Measurements from ENCODE around the gene C16orf89.
A peak's percentile ranks its signal among the peaks of the same experiment; 100 is the strongest.
"Not testable (repeated sequence)": the region's sequence is repeated elsewhere in the genome, so short reads cannot be mapped to it uniquely, and the experiment has no call there.

C16orf89 gene

DNA sequence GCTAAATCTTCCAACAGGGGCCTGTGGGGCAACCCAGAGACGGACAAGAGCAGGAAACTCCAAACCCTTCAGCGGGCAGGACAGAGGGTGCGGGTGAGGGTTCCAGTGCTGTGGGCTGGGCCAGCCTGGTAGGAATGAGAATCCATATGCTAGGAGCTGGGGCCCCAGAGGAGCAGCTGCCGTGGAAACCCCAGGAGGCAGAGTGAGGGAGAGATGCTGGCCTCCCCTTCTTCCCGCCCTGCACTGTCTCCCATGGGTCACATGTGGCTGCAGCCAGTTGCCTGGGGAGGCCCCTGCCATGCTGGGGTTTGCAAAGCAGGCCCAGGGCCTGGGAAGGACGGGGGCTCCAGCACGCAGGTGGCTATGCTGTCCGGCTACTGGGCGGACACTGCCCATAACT is 27.3 kb upstream of the C16orf89 start:
- H3K9me3 ChIP-seq (ENCODE audit: control extremely low read depth in 1 of 5, control insufficient read depth in 4 of 5, insufficient read depth in 2 of 5, low read depth in 1 of 5, low read length in 4 of 5); POLR2A ChIA-PET; H3K27me3 ChIP-seq (replicated peaks in 2 of 5; ENCODE audit: control insufficient read depth in 4 of 5, insufficient read depth in 5 of 5, low read length in 4 of 5); H3K36me3 ChIP-seq (ENCODE audit: control insufficient read depth in 4 of 4, insufficient read depth in 4 of 4, low read length in 3 of 4); H3K4me3 ChIP-seq (ENCODE audit: control insufficient read depth in 1 of 7, extremely low read depth in 1 of 7, insufficient read depth in 4 of 7, low read depth in 2 of 7, low read length in 6 of 7); DNase-seq; H3K4me1 ChIP-seq (ENCODE audit: control extremely low read depth in 1 of 4, control insufficient read depth in 4 of 4, insufficient read depth in 4 of 4, low read length in 3 of 4); H3K27ac ChIP-seq (ENCODE audit: insufficient read depth in 1 of 2, low read depth in 1 of 2, low read length in 2 of 2, poor library complexity in 1 of 2, severe bottlenecking in 2 of 2): not testable (repeated sequence)
- WGBS (ENCODE audit: insufficient coverage), result 94% methylated on average over 3 of the region's 9 CpGs
- CTCF ChIA-PET, result interaction anchor here (1.5 to 5.6 kb wide), 3 partner anchors 17 to 37 kb away, joined by 4 to 41 read pairs (median 9); no protein-coding TSS in a partner anchor

DNA sequence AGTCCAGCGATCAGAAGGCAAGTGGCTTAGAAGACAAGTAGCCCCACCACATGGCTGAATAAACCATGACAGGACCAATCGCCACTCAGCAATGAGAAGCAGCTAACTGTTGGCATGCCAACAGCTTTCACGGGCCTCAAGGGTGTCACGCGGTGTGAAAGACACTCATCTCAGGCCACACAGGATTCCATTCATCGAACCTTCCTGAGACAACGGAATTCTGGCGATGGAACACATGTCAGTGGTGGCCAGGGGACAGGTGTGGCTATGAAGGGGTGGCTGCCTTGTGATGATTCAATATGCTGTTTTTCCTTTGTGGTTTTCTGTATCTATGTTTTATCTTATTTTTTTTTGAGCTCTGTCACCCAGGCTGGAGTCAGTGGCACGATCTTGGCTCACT is 24.8 kb upstream of the C16orf89 start:
- CTCF ChIA-PET, result interaction anchor here (5.6 kb wide), 1 partner anchor 35 kb away, joined by 41 read pairs; no protein-coding TSS in a partner anchor
- 99% methylated on average over 8 of the region's 9 CpGs for WGBS (ENCODE audit: insufficient coverage)
- H3K27ac ChIP-seq (ENCODE audit: insufficient read depth in 1 of 2, low read depth in 1 of 2, low read length in 2 of 2, poor library complexity in 1 of 2, severe bottlenecking in 2 of 2); H3K4me3 ChIP-seq (ENCODE audit: control insufficient read depth in 1 of 7, extremely low read depth in 1 of 7, insufficient read depth in 4 of 7, low read depth in 2 of 7, low read length in 6 of 7); H3K4me1 ChIP-seq (ENCODE audit: control extremely low read depth in 1 of 4, control insufficient read depth in 4 of 4, insufficient read depth in 4 of 4, low read length in 3 of 4); H3K27me3 ChIP-seq (replicated peaks in 2 of 5; ENCODE audit: control insufficient read depth in 4 of 5, insufficient read depth in 5 of 5, low read length in 4 of 5); DNase-seq; POLR2A ChIA-PET; H3K9me3 ChIP-seq (ENCODE audit: control extremely low read depth in 1 of 5, control insufficient read depth in 4 of 5, insufficient read depth in 2 of 5, low read depth in 1 of 5, low read length in 4 of 5): not testable (repeated sequence)
- peaks cover 0 to 14% (median 6%) of the 10 kb centered on the region in 4 experiments for H3K36me3 ChIP-seq (ENCODE audit: control insufficient read depth in 4 of 4, insufficient read depth in 4 of 4, low read length in 3 of 4)

DNA sequence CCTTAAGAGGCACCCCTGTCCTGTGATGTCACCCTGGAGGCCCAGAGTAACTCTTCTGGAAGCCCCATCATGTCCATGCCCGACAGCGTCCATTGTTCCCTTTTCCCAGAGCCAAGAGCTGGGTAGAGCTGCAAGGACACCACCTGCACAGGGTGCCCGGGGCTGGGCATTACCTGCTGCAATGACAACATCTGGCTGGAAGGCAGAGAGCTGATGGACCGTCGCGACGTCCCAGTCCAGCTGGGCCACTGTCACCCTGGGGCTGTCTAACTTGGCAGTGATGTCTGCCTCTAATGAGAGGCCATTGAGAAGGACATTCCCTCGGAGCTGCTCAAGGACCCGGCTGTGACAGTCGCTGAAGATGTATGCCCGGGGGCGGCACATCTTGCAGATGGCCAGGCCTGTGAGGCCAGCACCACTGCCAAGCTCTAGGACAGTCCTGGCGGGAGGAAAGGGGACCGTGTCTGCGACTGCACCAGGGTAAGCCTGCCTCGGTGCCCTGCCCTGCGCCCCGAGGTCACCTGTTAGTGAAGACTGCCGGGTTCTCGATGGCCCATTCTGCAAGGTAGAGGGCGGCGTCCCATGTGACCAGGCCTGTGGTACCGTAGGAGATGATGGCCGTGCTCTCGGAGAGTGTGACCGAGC is 24.3 kb upstream of the C16orf89 start:
- H3K27me3 ChIP-seq (replicated peaks in 2 of 5; ENCODE audit: control insufficient read depth in 4 of 5, insufficient read depth in 5 of 5, low read length in 4 of 5); H3K9me3 ChIP-seq (ENCODE audit: control extremely low read depth in 1 of 5, control insufficient read depth in 4 of 5, insufficient read depth in 2 of 5, low read depth in 1 of 5, low read length in 4 of 5); H3K4me3 ChIP-seq (ENCODE audit: control insufficient read depth in 1 of 7, extremely low read depth in 1 of 7, insufficient read depth in 4 of 7, low read depth in 2 of 7, low read length in 6 of 7); POLR2A ChIA-PET; DNase-seq; H3K4me1 ChIP-seq (ENCODE audit: control extremely low read depth in 1 of 4, control insufficient read depth in 4 of 4, insufficient read depth in 4 of 4, low read length in 3 of 4); H3K27ac ChIP-seq (ENCODE audit: insufficient read depth in 1 of 2, low read depth in 1 of 2, low read length in 2 of 2, poor library complexity in 1 of 2, severe bottlenecking in 2 of 2): not testable (repeated sequence)
- whole genome bisulfite sequencing (ENCODE audit: insufficient coverage), result 96% methylated on average over 24 of the region's 26 CpGs
- H3K36me3 ChIP-seq (ENCODE audit: control insufficient read depth in 4 of 4, insufficient read depth in 4 of 4, low read length in 3 of 4), result peaks cover 0 to 17% (median 6%) of the 10 kb centered on the region in 4 experiments
- CTCF ChIA-PET, result interaction anchor here (5.6 kb wide), 1 partner anchor 34 kb away, joined by 41 read pairs; no protein-coding TSS in a partner anchor

DNA sequence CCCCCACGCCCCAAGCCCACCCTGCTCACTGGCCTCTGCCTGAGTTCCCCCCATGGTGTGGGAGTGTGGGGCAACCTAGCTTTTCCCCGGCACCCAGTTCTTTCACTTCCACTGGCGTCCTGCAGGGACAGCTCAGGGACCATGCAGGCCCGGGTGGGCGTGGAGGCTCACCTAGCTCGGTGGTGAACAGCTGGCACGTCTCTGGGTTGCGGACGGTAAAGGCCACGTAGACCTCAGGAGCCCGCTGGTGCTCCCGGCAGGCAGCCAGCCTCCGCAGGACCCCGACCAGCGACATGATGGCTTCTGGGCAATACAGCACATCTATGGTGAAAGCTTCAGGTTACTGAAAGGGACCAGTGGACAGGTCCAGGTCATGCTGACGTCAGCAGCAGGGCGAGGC is 23.2 kb upstream of the C16orf89 start:
- H3K27me3 ChIP-seq (replicated peaks in 2 of 5; ENCODE audit: control insufficient read depth in 4 of 5, insufficient read depth in 5 of 5, low read length in 4 of 5); H3K4me1 ChIP-seq (ENCODE audit: control extremely low read depth in 1 of 4, control insufficient read depth in 4 of 4, insufficient read depth in 4 of 4, low read length in 3 of 4); H3K9me3 ChIP-seq (ENCODE audit: control extremely low read depth in 1 of 5, control insufficient read depth in 4 of 5, insufficient read depth in 2 of 5, low read depth in 1 of 5, low read length in 4 of 5); POLR2A ChIA-PET; CTCF ChIA-PET; H3K4me3 ChIP-seq (ENCODE audit: control insufficient read depth in 1 of 7, extremely low read depth in 1 of 7, insufficient read depth in 4 of 7, low read depth in 2 of 7, low read length in 6 of 7); H3K27ac ChIP-seq (ENCODE audit: insufficient read depth in 1 of 2, low read depth in 1 of 2, low read length in 2 of 2, poor library complexity in 1 of 2, severe bottlenecking in 2 of 2); DNase-seq: not testable (repeated sequence)
- H3K36me3 ChIP-seq (ENCODE audit: control insufficient read depth in 4 of 4, insufficient read depth in 4 of 4, low read length in 3 of 4), result peaks cover 0 to 20% (median 6%) of the 10 kb centered on the region in 4 experiments
- 98% methylated on average over 12 of the region's 17 CpGs for WGBS (ENCODE audit: insufficient coverage)

DNA sequence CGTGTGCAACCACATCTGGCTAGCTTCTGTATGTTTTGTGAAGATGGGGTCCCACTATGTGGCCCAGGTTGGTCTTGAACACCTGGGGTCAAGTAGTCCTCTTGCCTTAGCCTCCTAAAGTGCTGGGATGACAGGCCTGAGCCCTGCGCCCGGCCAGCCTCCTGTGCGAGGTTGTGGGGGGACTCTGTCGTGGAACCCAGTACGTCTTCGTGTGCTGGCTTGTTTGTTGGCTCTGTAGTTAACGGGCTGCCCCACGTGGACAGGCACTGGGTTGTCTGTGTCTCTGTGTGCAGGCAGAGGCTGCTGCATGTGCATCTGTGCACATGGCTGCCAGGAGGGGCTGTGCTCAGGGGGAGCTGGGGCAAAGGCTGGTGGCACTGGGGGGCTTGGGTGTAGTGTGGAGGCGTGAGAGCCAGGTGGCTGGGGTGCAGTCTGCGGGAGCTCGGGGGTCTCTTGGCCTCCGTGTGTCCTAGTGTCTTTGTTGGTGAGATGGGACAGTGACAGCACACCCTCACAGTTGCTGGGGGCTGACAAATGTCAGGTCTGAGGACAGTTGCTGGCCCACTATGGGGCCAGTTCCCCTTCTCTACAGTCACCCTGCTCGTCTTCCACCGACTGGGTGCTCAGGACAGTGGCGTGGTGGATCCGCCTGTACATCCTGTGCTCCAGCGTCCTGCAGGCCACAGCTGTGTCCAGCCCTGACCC is 22.5 kb upstream of the C16orf89 start:
- DNase-seq; H3K27me3 ChIP-seq (replicated peaks in 2 of 5; ENCODE audit: control insufficient read depth in 4 of 5, insufficient read depth in 5 of 5, low read length in 4 of 5); H3K4me3 ChIP-seq (ENCODE audit: control insufficient read depth in 1 of 7, extremely low read depth in 1 of 7, insufficient read depth in 4 of 7, low read depth in 2 of 7, low read length in 6 of 7); H3K27ac ChIP-seq (ENCODE audit: insufficient read depth in 1 of 2, low read depth in 1 of 2, low read length in 2 of 2, poor library complexity in 1 of 2, severe bottlenecking in 2 of 2); H3K4me1 ChIP-seq (ENCODE audit: control extremely low read depth in 1 of 4, control insufficient read depth in 4 of 4, insufficient read depth in 4 of 4, low read length in 3 of 4); CTCF ChIA-PET; H3K9me3 ChIP-seq (ENCODE audit: control extremely low read depth in 1 of 5, control insufficient read depth in 4 of 5, insufficient read depth in 2 of 5, low read depth in 1 of 5, low read length in 4 of 5); POLR2A ChIA-PET: not testable (repeated sequence)
- H3K36me3 ChIP-seq (ENCODE audit: control insufficient read depth in 4 of 4, insufficient read depth in 4 of 4, low read length in 3 of 4), result peaks cover 0 to 22% (median 6%) of the 10 kb centered on the region in 4 experiments
- 96% methylated on average over 14 of the region's 18 CpGs for WGBS (ENCODE audit: insufficient coverage)

DNA sequence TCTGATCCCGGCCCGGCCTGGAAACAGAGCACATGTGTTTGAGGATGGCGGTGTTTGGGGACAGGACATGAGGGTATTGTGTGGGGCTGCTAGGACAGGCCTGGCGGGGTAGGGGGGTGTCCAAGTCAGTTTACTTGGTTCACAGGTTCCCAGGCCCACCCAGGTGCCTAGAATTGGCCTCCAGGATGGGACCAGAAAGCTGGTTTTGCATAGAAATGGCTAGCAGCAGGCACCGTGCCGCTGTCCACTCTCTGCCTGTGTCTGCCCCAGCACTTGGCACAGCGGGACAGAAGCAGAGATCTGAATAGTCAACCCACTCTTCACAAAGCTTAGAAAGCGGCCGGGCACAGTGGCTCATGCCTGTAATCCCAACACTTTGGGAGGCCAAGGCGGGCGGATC is 20.0 kb upstream of the C16orf89 start:
- H3K27me3 ChIP-seq (replicated peaks in 2 of 5; ENCODE audit: control insufficient read depth in 4 of 5, insufficient read depth in 5 of 5, low read length in 4 of 5); POLR2A ChIA-PET; H3K4me3 ChIP-seq (ENCODE audit: control insufficient read depth in 1 of 7, extremely low read depth in 1 of 7, insufficient read depth in 4 of 7, low read depth in 2 of 7, low read length in 6 of 7); H3K9me3 ChIP-seq (ENCODE audit: control extremely low read depth in 1 of 5, control insufficient read depth in 4 of 5, insufficient read depth in 2 of 5, low read depth in 1 of 5, low read length in 4 of 5); DNase-seq; H3K27ac ChIP-seq (ENCODE audit: insufficient read depth in 1 of 2, low read depth in 1 of 2, low read length in 2 of 2, poor library complexity in 1 of 2, severe bottlenecking in 2 of 2); H3K4me1 ChIP-seq (ENCODE audit: control extremely low read depth in 1 of 4, control insufficient read depth in 4 of 4, insufficient read depth in 4 of 4, low read length in 3 of 4): not testable (repeated sequence)
- CTCF ChIA-PET, result interaction anchor here (0.6 to 2.0 kb wide), 2 partner anchors 20 to 30 kb away, joined by 3 to 10 read pairs; partner anchors contain the start of gene C16orf89
- 100% methylated on average over 4 of the region's 11 CpGs for whole genome bisulfite sequencing (ENCODE audit: insufficient coverage)
- peaks cover 0 to 29% (median 5%) of the 10 kb centered on the region in 4 experiments for H3K36me3 ChIP-seq (ENCODE audit: control insufficient read depth in 4 of 4, insufficient read depth in 4 of 4, low read length in 3 of 4)

DNA sequence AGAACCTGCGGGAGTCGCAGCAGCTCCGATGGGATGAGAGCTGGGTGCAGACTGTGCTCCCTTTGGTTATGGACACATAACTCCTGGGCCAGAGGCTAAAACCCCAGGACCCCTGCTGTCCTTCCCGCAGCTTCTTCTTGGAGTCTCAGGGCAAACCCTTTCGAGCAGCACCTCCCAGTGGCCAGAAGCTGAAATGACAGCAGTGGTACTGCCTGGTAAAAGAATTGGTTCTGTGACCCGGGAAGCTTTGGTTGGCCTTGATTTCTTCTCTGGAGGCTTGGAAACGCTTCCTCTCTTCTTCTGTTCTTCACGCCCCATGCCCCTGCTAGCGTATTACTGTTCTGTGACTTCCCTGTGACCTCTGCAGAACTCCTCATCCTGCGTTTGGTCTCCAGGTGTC is 19.0 kb upstream of the C16orf89 start:
- WGBS (ENCODE audit: insufficient coverage), result 83% methylated on average over 5 of the region's 10 CpGs
- CTCF ChIA-PET, result interaction anchor here (0.7 to 1.3 kb wide), 3 partner anchors 28 to 50 kb away, joined by 3 to 4 read pairs (median 4); partner anchors contain the start of gene NAGPA
- H3K9me3 ChIP-seq (ENCODE audit: control extremely low read depth in 1 of 5, control insufficient read depth in 4 of 5, insufficient read depth in 2 of 5, low read depth in 1 of 5, low read length in 4 of 5); H3K27me3 ChIP-seq (replicated peaks in 2 of 5; ENCODE audit: control insufficient read depth in 4 of 5, insufficient read depth in 5 of 5, low read length in 4 of 5); H3K4me1 ChIP-seq (ENCODE audit: control extremely low read depth in 1 of 4, control insufficient read depth in 4 of 4, insufficient read depth in 4 of 4, low read length in 3 of 4); POLR2A ChIA-PET; H3K4me3 ChIP-seq (ENCODE audit: control insufficient read depth in 1 of 7, extremely low read depth in 1 of 7, insufficient read depth in 4 of 7, low read depth in 2 of 7, low read length in 6 of 7); H3K27ac ChIP-seq (ENCODE audit: insufficient read depth in 1 of 2, low read depth in 1 of 2, low read length in 2 of 2, poor library complexity in 1 of 2, severe bottlenecking in 2 of 2): not testable (repeated sequence)
- H3K36me3 ChIP-seq (ENCODE audit: control insufficient read depth in 4 of 4, insufficient read depth in 4 of 4, low read length in 3 of 4), result peaks cover 0 to 24% (median 2%) of the 10 kb centered on the region in 4 experiments
- peak in 2 of 3 donors; percentile 45 to 54 for DNase-seq
